K562 (cell line): ENCODE results near the gene ARL11. TPM values are rescaled to one million over a fixed set of nuclear protein-coding genes. Genes with fewer than 3 reads are reported as not detected.

Experiments
- ATAC-seq: fragments of 200-7000 bp; cut with Tn5 transposase; 3 replicates; pipeline ENCODE4 v1.9.1; 2020; ENCODE audit warnings: moderate library complexity
- BruUV-seq: library from RNA; stranded (reverse); fragments of 400-500 nt; replicated peaks from 2 replicates; lab custom pipeline; 2021; lab: Mats Ljungman, UMichigan
- CTCF ChIA-PET: fragments of 300-600 bp; formaldehyde crosslinking; extraction: SDS; loops from one replicate; lab custom pipeline; 2021; ENCODE audit warnings: low intra/inter-chr PET ratio; lab: Yijun Ruan, JAX
- POLR2A ChIA-PET: fragments of 300-600, 350-650 bp; sonication (Branson Sonifier 250); formaldehyde crosslinking; extraction: SDS; loops from one replicate; lab custom pipeline; 2021; ENCODE audit warnings: antibody characterized with exemption, inconsistent platforms; lab: Yijun Ruan, JAX
- DNase-seq, 4 experiments: peaks; one replicate each; pipeline versions ENCODE4 v3.0.0 to v3.0.0-alpha.2; 2011 to 2018; ENCODE audit warnings: low spot score in 3 of 4, mixed read lengths in 3 of 4; ENCODE audit errors: extremely low read depth in 1 of 4
- FAIRE-seq: peaks from 2 replicates; lab custom pipeline; 2011; peaks lifted over from hg19 to GRCh38; lab: Jason Lieb, UNC
- H2AFZ ChIP-seq: 2 replicates; pipeline ENCODE4 v1.6.0; 2011; ENCODE audit warnings: low read depth, low read length, control low read depth, inconsistent platforms
- H3K27ac ChIP-seq: fragments of 200-600 bp; 3 replicates; pipeline ENCODE4 v1.8.0; 2011; ENCODE audit warnings: low read depth, mild to moderate bottlenecking, control low read depth, inconsistent platforms, low read length, moderate library complexity, mixed read lengths; ENCODE audit errors: extremely low read depth
- H3K27me3 ChIP-seq, 2 experiments: fragments of 300-600 bp in 1 of 2; 2 replicates in 1 of 2; 3 replicates in 1 of 2; pipeline versions ENCODE4 v1.6.0 to v1.8.0; 2011; ENCODE audit warnings: inconsistent platforms in 2 of 2, low read length in 2 of 2, mild to moderate bottlenecking in 1 of 2, mixed read lengths in 1 of 2, moderate library complexity in 1 of 2; ENCODE audit not compliant: control insufficient read depth in 2 of 2, insufficient read depth in 2 of 2
- H3K36me3 ChIP-seq: fragments of 300-600 bp; 3 replicates; pipeline ENCODE4 v1.8.0; 2011; ENCODE audit warnings: mild to moderate bottlenecking, low read length, inconsistent platforms; ENCODE audit not compliant: control insufficient read depth, insufficient read depth
- H3K4me1 ChIP-seq, 2 experiments: fragments of 200-600 bp in 1 of 2; replicated peaks in 1 of 2; 2 replicates in 1 of 2; 3 replicates in 1 of 2; pipeline versions ENCODE4 v1.5.1 to v1.8.0; 2011; ENCODE audit warnings: inconsistent platforms in 2 of 2, low read length in 2 of 2, mild to moderate bottlenecking in 1 of 2, mixed read lengths in 1 of 2, moderate library complexity in 1 of 2; ENCODE audit not compliant: control insufficient read depth in 2 of 2, insufficient read depth in 2 of 2
- H3K4me2 ChIP-seq: 2 replicates; pipeline ENCODE4 v1.6.1; 2011; ENCODE audit warnings: low read length, control low read depth, inconsistent platforms, mixed read lengths; ENCODE audit not compliant: insufficient read depth
- H3K4me3 ChIP-seq: fragments of 200-600 bp; sonication (generic), shearing (Covaris generic); 2 replicates; pipeline ENCODE4 v1.5.1; 2016; ENCODE audit warnings: control low read depth, inconsistent platforms
- H3K79me2 ChIP-seq: fragments of 200-600 bp; 3 replicates; pipeline ENCODE4 v1.8.0; 2011; ENCODE audit warnings: low read length, inconsistent platforms; ENCODE audit not compliant: control insufficient read depth, insufficient read depth
- H3K9ac ChIP-seq, 2 experiments: 2 replicates each; pipeline versions ENCODE4 v1.6.0 to v1.6.1; 2011; ENCODE audit warnings: low read depth in 2 of 2, low read length in 2 of 2, control low read depth in 1 of 2, inconsistent platforms in 1 of 2, mild to moderate bottlenecking in 1 of 2, mixed read lengths in 1 of 2; ENCODE audit not compliant: insufficient read depth in 1 of 2
- H3K9me1 ChIP-seq: one replicate; pipeline ENCODE4 v1.6.0; 2011; ENCODE audit warnings: inconsistent platforms, mild to moderate bottlenecking, low read length, moderate library complexity; ENCODE audit not compliant: control insufficient read depth, insufficient read depth
- H3K9me3 ChIP-seq: replicated peaks from 2 replicates; pipeline ENCODE4 v1.5.1; 2011; ENCODE audit warnings: low read depth, low read length, inconsistent platforms; ENCODE audit not compliant: control insufficient read depth, insufficient read depth
- H4K20me1 ChIP-seq: replicated peaks from 2 replicates; pipeline ENCODE4 v1.6.1; 2011; ENCODE audit warnings: low read length, inconsistent platforms, mixed read lengths; ENCODE audit not compliant: control insufficient read depth, insufficient read depth
- CEBPB ChIP-seq: fragments of 450-650 bp; IDR thresholded peaks from 2 replicates; pipeline ENCODE4 v1.6.1; 2016; ENCODE audit warnings: missing genetic modification characterization, missing compliant biosample characterization
- GATA2 ChIP-seq: sonication (generic); formaldehyde crosslinking; IDR thresholded peaks from 2 replicates; pipeline ENCODE4 v1.4.0; 2020; ENCODE audit warnings: mild to moderate bottlenecking, missing genetic modification reagents
- HNRNPK ChIP-seq: fragments of 200-400 bp; formaldehyde crosslinking; IDR thresholded peaks from one replicate; pipeline ENCODE4 v1.6.1; 2018; ENCODE audit warnings: mild to moderate bottlenecking, low read depth, low read length; ENCODE audit not compliant: poor library complexity, severe bottlenecking
- JUN ChIP-seq, 2 experiments: sonication (generic) in 1 of 2; formaldehyde crosslinking in 1 of 2; IDR thresholded peaks; 2 replicates each; pipeline versions ENCODE4 v1.6.1 to v1.8.0; 2012 to 2022; ENCODE audit warnings: borderline replicate concordance in 2 of 2, mild to moderate bottlenecking in 2 of 2, improper control_type of control experiment in 1 of 2, low read depth in 1 of 2, low read length in 1 of 2, missing genetic modification reagents in 1 of 2
- L3MBTL2 ChIP-seq: fragments of 450-650 bp; IDR thresholded peaks from 2 replicates; pipeline ENCODE4 v1.6.1; 2016; ENCODE audit warnings: mild to moderate bottlenecking, moderate library complexity
- LEF1 ChIP-seq: fragments of 450-650 bp; IDR thresholded peaks from 2 replicates; pipeline ENCODE4 v1.6.1; 2016; ENCODE audit warnings: mild to moderate bottlenecking
- NFE2 ChIP-seq: IDR thresholded peaks from 2 replicates; pipeline ENCODE4 v1.6.1; 2014; ENCODE audit warnings: antibody characterized with exemption, low read depth
- VEZF1 ChIP-seq: fragments of 200-800 bp; sonication (Bioruptor generic); IDR thresholded peaks from 2 replicates; pipeline ENCODE4 v1.6.1; 2017; ENCODE audit warnings: missing genetic modification characterization, missing compliant biosample characterization
- ZNF395 ChIP-seq: fragments of 200-800 bp; sonication (Bioruptor generic); IDR thresholded peaks from 2 replicates; pipeline ENCODE4 v1.6.1; 2017; ENCODE audit warnings: missing genetic modification characterization, missing compliant biosample characterization
- WGBS: fragments of 100-300 bp; shearing (Covaris generic); methylation state at CpG from one replicate; pipeline ENCODE4 v1.1.6; 2016; ENCODE audit warnings: low coverage, mixed read lengths; ENCODE audit not compliant: insufficient coverage; ENCODE audit errors: missing lambda C conversion rate; 5-methylcytosine and 5-hydroxymethylcytosine counted together
- in situ Hi-C: fragments of 300-500 bp; cut with MboI; formaldehyde crosslinking; loops from 4 replicates; pipeline ENCODE4 v1.15.0; 2018; ENCODE audit warnings: inconsistent platforms, mixed read lengths
- intact Hi-C: fragments of 100-400 bp; cut with micrococcal nuclease; formaldehyde crosslinking; loops from 2 replicates; pipeline ENCODE4 v1.14.2; 2022
- polyA plus RNA-seq, 8 experiments: library from polyadenylated mRNA; depleted of rRNA in 4 of 8; stranded (reverse) in 5 of 8; unstranded in 3 of 8; fragments of >200 nt; fragmentation: Nextera tagmentation in 2 of 8; fragmentation: Illumina TruSeq in 1 of 8; extraction: Ambion mirVana in 2 of 8; extraction: Trizol in 1 of 8; gene quantifications; 2 replicates each; pipeline versions ENCODE4 v1.2.1 to v1.2.3, GENCODE V29; 2011 to 2014; ENCODE audit warnings: inconsistent platforms in 1 of 8, missing spikeins in 1 of 8
- total RNA-seq, 7 experiments: library from RNA; depleted of rRNA in 6 of 7; stranded (reverse); fragments of >200 nt in 6 of 7; fragmentation: Illumina TruSeq in 2 of 7; extraction: Trizol in 2 of 7; gene quantifications; 2 replicates each; pipeline versions ENCODE4 v1.2.1 to v1.2.3, GENCODE V29; 2011 to 2021; ENCODE audit warnings: low replicate concordance in 1 of 7
- TF ChIP-seq, protein P1 (sequence below): IDR thresholded peaks from 3 replicates; pipeline ENCODE4 v1.6.1; 2011; ENCODE audit warnings: borderline replicate concordance, mild to moderate bottlenecking; ENCODE audit not compliant: insufficient read length, insufficient read depth

The ARL11 gene
- total and polyA plus RNA-seq, 9 of the 15 experiments (the other 6 are each of a cell fraction or from before 2014, with no cell fraction given), result 0.18 to 0.87 (median 0.45) TPM

GRCh38 chr13:49641801-49642291 is 13.5 kb downstream of the ARL11 start:
- Histone ChIP-seq H3K27ac (no peak overlapping the region), H3K9me3 (no peaks in the 10 kb centered on the region), H3K27me3 (no peaks in the 10 kb centered on the region), H4K20me1 (no peaks in the 10 kb centered on the region), H3K36me3 (no peaks in the 10 kb centered on the region), H3K4me1 (peaks cover 3 to 11% of the 10 kb centered on the region in 2 experiments; a peak in 3 of 5 replicates), H3K4me2 (peak overlapping the region; percentile 58), H3K9ac (peak overlapping the region in 1 of 2 experiments; percentile 64; a peak in 1 of 4 replicates), H3K4me3 (no peak overlapping the region), H3K79me2 (no peaks in the 10 kb centered on the region), H3K9me1 (no peaks in the 10 kb centered on the region), H2AFZ (peak overlapping the region; percentile 80)
- peak; percentile 82 for ATAC-seq
- BruUV-seq, result no TSS peak
- ChIA-PET CTCF (no interaction called here), POLR2A (interaction anchor here (0.6 to 1.5 kb wide), 3 partner anchors 12 to 184 kb away, joined by 3 to 4 read pairs (median 3); partner anchors contain the start of gene ARL11)
- WGBS, result 13% methylated on average over 3 of the region's 4 CpGs
- peak; percentile 90 for FAIRE-seq
- in situ Hi-C loops (no loop called here), intact Hi-C loops (no loop called here)
- peak; percentile 37 to 80 (median 44) for DNase-seq
- TF ChIP-seq HNRNPK, result no peak
- peak; percentile 43; the same call in 1 of the 2 replicates for TF ChIP-seq GATA2 (CRISPR knock-in tag)
- peak; percentile 71; the same call in 1 of the 2 replicates for TF ChIP-seq JUN (IDR thresholded peaks at IDR 0.05; ENCODE audit: borderline replicate concordance, low read depth, low read length)
- no peak for TF ChIP-seq JUN (CRISPR knock-in tag; IDR thresholded peaks at IDR 0.05; ENCODE audit: borderline replicate concordance)
- TF ChIP-seq CEBPB, result peak; percentile 93
- TF ChIP-seq VEZF1 (CRISPR knock-in tag), result peak; percentile 70
- peak; percentile 23; the same call in 1 of the 2 replicates for TF ChIP-seq LEF1
- TF ChIP-seq NFE2, result 0 out of 2 replicates have a peak, but pooled peaks have one; percentile 19
- TF ChIP-seq, protein P1, sequence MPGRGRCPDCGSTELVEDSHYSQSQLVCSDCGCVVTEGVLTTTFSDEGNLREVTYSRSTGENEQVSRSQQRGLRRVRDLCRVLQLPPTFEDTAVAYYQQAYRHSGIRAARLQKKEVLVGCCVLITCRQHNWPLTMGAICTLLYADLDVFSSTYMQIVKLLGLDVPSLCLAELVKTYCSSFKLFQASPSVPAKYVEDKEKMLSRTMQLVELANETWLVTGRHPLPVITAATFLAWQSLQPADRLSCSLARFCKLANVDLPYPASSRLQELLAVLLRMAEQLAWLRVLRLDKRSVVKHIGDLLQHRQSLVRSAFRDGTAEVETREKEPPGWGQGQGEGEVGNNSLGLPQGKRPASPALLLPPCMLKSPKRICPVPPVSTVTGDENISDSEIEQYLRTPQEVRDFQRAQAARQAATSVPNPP, result no peak
- TF ChIP-seq ZNF395 (CRISPR knock-in tag), result no peak
- TF ChIP-seq L3MBTL2, result peak; percentile 60
